ENCODE results near the gene MMP28.

The MMP28 gene

GRCh38 chr17:35801583-35802224 lies 6.3 kb upstream of the MMP28 start:
- in situ Hi-C loops (cut with MboI; ENCODE audit: low sequenced_read_pairs, unreplicated experiment) = no loop called here
- DNase-seq (ENCODE audit: low spot score) = no peak
- TF ChIP-seq CTCF (IDR thresholded peaks at IDR 0.05; ENCODE audit: borderline replicate concordance, control extremely low read depth, extremely low read depth, insufficient read depth, missing control alignments) = no peak

- in situ Hi-C loops (cut with MboI; ENCODE audit: low sequenced_read_pairs, unreplicated experiment) = no loop called here
- no peak for TF ChIP-seq CTCF (IDR thresholded peaks at IDR 0.05; ENCODE audit: borderline replicate concordance, control extremely low read depth, extremely low read depth, insufficient read depth, missing control alignments)
- no peak for DNase-seq (ENCODE audit: low spot score)
Measured at GRCh38 chr17:35799942-35800341, 4.5 kb upstream of the MMP28 start.

GRCh38 chr17:35797918-35798317 lies 2.5 kb upstream of the MMP28 start:
- DNase-seq (ENCODE audit: low spot score) = no peak
- no peak for TF ChIP-seq CTCF (IDR thresholded peaks at IDR 0.05; ENCODE audit: borderline replicate concordance, control extremely low read depth, extremely low read depth, insufficient read depth, missing control alignments)
- in situ Hi-C loops (cut with MboI; ENCODE audit: low sequenced_read_pairs, unreplicated experiment) = no loop called here

GRCh38 chr17:35797370-35797769 lies 1.9 kb upstream of the MMP28 start:
- no peak for DNase-seq (ENCODE audit: low spot score)
- TF ChIP-seq CTCF (IDR thresholded peaks at IDR 0.05; ENCODE audit: borderline replicate concordance, control extremely low read depth, extremely low read depth, insufficient read depth, missing control alignments) = no peak
- in situ Hi-C loops (cut with MboI; ENCODE audit: low sequenced_read_pairs, unreplicated experiment) = no loop called here

- no peak for DNase-seq (ENCODE audit: low spot score)
- in situ Hi-C loops (cut with MboI; ENCODE audit: low sequenced_read_pairs, unreplicated experiment) = no loop called here
- no peak for TF ChIP-seq CTCF (IDR thresholded peaks at IDR 0.05; ENCODE audit: borderline replicate concordance, control extremely low read depth, extremely low read depth, insufficient read depth, missing control alignments)
Measured at GRCh38 chr17:35796942-35797341, 1.5 kb upstream of the MMP28 start.

GRCh38 chr17:35795871-35796265 lies 427 bp upstream of the MMP28 start:
- DNase-seq (ENCODE audit: low spot score) = no peak
- no peak for TF ChIP-seq CTCF (IDR thresholded peaks at IDR 0.05; ENCODE audit: borderline replicate concordance, control extremely low read depth, extremely low read depth, insufficient read depth, missing control alignments)
- in situ Hi-C loops (cut with MboI; ENCODE audit: low sequenced_read_pairs, unreplicated experiment) = no loop called here

Data from GM13976 (cell line).